GM19043 (cell line): ENCODE results near the gene ZER1.
"Not testable (repeated sequence)": the region's sequence is repeated elsewhere in the genome, so short reads cannot be mapped to it uniquely, and the experiment has no call there.

Experiments
- ATAC-seq: cut with Tn5 transposase; IDR thresholded peaks from one replicate; pipeline ENCODE4 v1.9.1; 2021; ENCODE audit warnings: low read depth; ENCODE audit not compliant: unreplicated experiment

The ZER1 gene

GRCh38 chr9:128771745-128772519 is at the start of gene ZER1:
Gene ZER1, minus strand, starts transcription at chr9:128771927. Its CDS starts 16,362 bp downstream, at chr9:128755565.
- ATAC-seq: peak; percentile 86

GRCh38 chr9:128820665-128821583 is 49.2 kb upstream of the ZER1 start:
- no peak for ATAC-seq

- no peak for ATAC-seq
Observed at GRCh38 chr9:128819716-128820664, 48.3 kb upstream of the ZER1 start.

- ATAC-seq: peak; percentile 17
Observed at GRCh38 chr9:128818839-128819715, 47.4 kb upstream of the ZER1 start.

- peak; percentile 91 for ATAC-seq
Observed at GRCh38 chr9:128818099-128818838, 46.5 kb upstream of the ZER1 start, which contains the start of gene ENDOG. Gene ENDOG, plus strand, starts transcription at chr9:128818500. Its CDS starts 185 bp downstream, at chr9:128818685.

- ATAC-seq: no peak
Observed at GRCh38 chr9:128810873-128811272, 39.1 kb upstream of the ZER1 start.

- ATAC-seq: no peak
Observed at GRCh38 chr9:128809831-128810230, 38.1 kb upstream of the ZER1 start.

GRCh38 chr9:128809036-128809599 is 37.4 kb upstream of the ZER1 start:
- no peak for ATAC-seq

- ATAC-seq: no peak
Observed at GRCh38 chr9:128808543-128808942, 36.8 kb upstream of the ZER1 start.

- ATAC-seq: no peak
Observed at GRCh38 chr9:128807827-128808226, 36.1 kb upstream of the ZER1 start.

GRCh38 chr9:128805661-128806060 is 33.9 kb upstream of the ZER1 start:
- no peak for ATAC-seq

- no peak for ATAC-seq
Observed at GRCh38 chr9:128802482-128802881, 30.8 kb upstream of the ZER1 start.

- ATAC-seq: no peak
Observed at GRCh38 chr9:128800061-128800460, 28.3 kb upstream of the ZER1 start.

- ATAC-seq: no peak
Observed at GRCh38 chr9:128798896-128799295, 27.2 kb upstream of the ZER1 start.

GRCh38 chr9:128794961-128795360 is 23.2 kb upstream of the ZER1 start:
- ATAC-seq: not testable (repeated sequence)

GRCh38 chr9:128792978-128793686 is 21.4 kb upstream of the ZER1 start:
- ATAC-seq: no peak

- ATAC-seq: no peak
Observed at GRCh38 chr9:128792134-128792533, 20.4 kb upstream of the ZER1 start.

- no peak for ATAC-seq
Observed at GRCh38 chr9:128790536-128790935, 18.8 kb upstream of the ZER1 start.
